SK-N-SH treated with all-trans-retinoic acid at 6 μM for 48 hours (cell line): Measurements from ENCODE around the gene TSPAN9.

Experiments used
- ARNTL ChIP-seq: fragments of 450-650 bp; formaldehyde crosslinking; IDR thresholded peaks from 2 replicates; pipeline ENCODE4 v1.5.0; 2020; ENCODE audit warnings: low read depth, mild to moderate bottlenecking, moderate library complexity, borderline replicate concordance
- BACH2 ChIP-seq: fragments of 250-450 bp; sonication (Bioruptor Pico); IDR thresholded peaks from 2 replicates; pipeline ENCODE4 v1.9.0; 2021; ENCODE audit warnings: mild to moderate bottlenecking, borderline replicate concordance
- ESRRG ChIP-seq: fragments of 250-450 bp; sonication (Bioruptor Pico); IDR thresholded peaks from 2 replicates; pipeline ENCODE4 v1.6.1; 2021; ENCODE audit warnings: mild to moderate bottlenecking
- POU6F1 ChIP-seq: fragments of 250-450 bp; sonication (Bioruptor Pico); IDR thresholded peaks from 2 replicates; pipeline ENCODE4 v1.8.0; 2021; ENCODE audit warnings: low read depth, mild to moderate bottlenecking, moderate library complexity, borderline replicate concordance
- RARB ChIP-seq: fragments of 250-450 bp; sonication (Bioruptor Pico); IDR thresholded peaks from 2 replicates; pipeline ENCODE4 v1.8.0; 2021; ENCODE audit warnings: mild to moderate bottlenecking, moderate library complexity
- SNAI2 ChIP-seq: fragments of 250-450 bp; sonication (Bioruptor Pico); IDR thresholded peaks from 2 replicates; pipeline ENCODE4 v1.5.0; 2020; ENCODE audit warnings: mild to moderate bottlenecking, moderate library complexity
- TCF4 ChIP-seq: fragments of 250-450 bp; sonication (Bioruptor Pico); IDR thresholded peaks from 2 replicates; pipeline ENCODE4 v1.8.0; 2021; ENCODE audit warnings: mild to moderate bottlenecking, moderate library complexity, borderline replicate concordance
- TOX ChIP-seq: fragments of 250-450 bp; sonication (Bioruptor Pico); IDR thresholded peaks from 2 replicates; pipeline ENCODE4 v1.8.0; 2021; ENCODE audit warnings: mild to moderate bottlenecking, moderate library complexity, borderline replicate concordance
- ZFP3 ChIP-seq: fragments of 250-450 bp; sonication (Bioruptor Pico); IDR thresholded peaks from 2 replicates; pipeline ENCODE4 v1.5.0; 2020; ENCODE audit warnings: mild to moderate bottlenecking, moderate library complexity
- ZFP30 ChIP-seq: fragments of 450-650 bp; formaldehyde crosslinking; IDR thresholded peaks from 2 replicates; pipeline ENCODE4 v1.5.0; 2022; ENCODE audit warnings: mild to moderate bottlenecking, moderate library complexity
- ZNF565 ChIP-seq: fragments of 450-650 bp; formaldehyde crosslinking; conservative IDR thresholded peaks from 2 replicates; pipeline ENCODE4 v1.5.0; 2020; ENCODE audit warnings: low read depth, mild to moderate bottlenecking, moderate library complexity
- TF ChIP-seq, protein P1 (sequence below): fragments of 250-450 bp; sonication (Bioruptor Pico); IDR thresholded peaks from 2 replicates; pipeline ENCODE4 v1.8.0; 2020; ENCODE audit warnings: mild to moderate bottlenecking, moderate library complexity, borderline replicate concordance

- TF ChIP-seq SNAI2 (CRISPR knock-in tag), result no peak
- no peak for TF ChIP-seq ZNF565 (CRISPR knock-in tag)
- TF ChIP-seq, protein P1, sequence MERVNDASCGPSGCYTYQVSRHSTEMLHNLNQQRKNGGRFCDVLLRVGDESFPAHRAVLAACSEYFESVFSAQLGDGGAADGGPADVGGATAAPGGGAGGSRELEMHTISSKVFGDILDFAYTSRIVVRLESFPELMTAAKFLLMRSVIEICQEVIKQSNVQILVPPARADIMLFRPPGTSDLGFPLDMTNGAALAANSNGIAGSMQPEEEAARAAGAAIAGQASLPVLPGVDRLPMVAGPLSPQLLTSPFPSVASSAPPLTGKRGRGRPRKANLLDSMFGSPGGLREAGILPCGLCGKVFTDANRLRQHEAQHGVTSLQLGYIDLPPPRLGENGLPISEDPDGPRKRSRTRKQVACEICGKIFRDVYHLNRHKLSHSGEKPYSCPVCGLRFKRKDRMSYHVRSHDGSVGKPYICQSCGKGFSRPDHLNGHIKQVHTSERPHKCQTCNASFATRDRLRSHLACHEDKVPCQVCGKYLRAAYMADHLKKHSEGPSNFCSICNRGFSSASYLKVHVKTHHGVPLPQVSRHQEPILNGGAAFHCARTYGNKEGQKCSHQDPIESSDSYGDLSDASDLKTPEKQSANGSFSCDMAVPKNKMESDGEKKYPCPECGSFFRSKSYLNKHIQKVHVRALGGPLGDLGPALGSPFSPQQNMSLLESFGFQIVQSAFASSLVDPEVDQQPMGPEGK (CRISPR knock-in tag), result no peak
- TF ChIP-seq TCF4 (CRISPR knock-in tag), result no peak
- TF ChIP-seq BACH2 (CRISPR knock-in tag), result no peak
- TF ChIP-seq ARNTL (CRISPR knock-in tag), result no peak
- no peak for TF ChIP-seq ZFP3 (CRISPR knock-in tag)
- TF ChIP-seq ESRRG (CRISPR knock-in tag), result no peak
- no peak for TF ChIP-seq TOX
- no peak for TF ChIP-seq ZFP30 (CRISPR knock-in tag)
- no peak for TF ChIP-seq RARB (CRISPR knock-in tag)
- no peak for TF ChIP-seq POU6F1 (CRISPR knock-in tag)
Observed at GRCh38 chr12:3161861-3162260, 84.7 kb downstream of the TSPAN9 start.
